ENCODE data around the gene RGS5.

The RGS5 gene

DNA sequence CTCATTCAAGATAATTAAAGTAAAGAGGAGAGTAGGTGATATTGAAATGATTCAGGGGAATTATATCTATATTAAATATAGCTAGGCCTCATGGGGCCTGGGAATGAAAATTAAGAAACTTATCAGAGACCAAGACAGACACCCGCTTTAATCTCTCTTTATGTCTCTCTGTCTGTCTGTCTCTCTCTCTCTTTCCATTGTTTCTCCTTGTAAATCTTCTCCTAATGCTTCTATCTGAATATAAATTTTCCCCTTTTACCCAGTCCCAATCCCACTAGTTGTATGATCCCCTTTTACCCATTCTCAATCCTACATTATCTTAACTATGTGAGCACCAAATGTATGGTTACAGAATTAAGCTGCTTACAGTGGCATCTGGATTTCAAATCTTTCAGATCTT is 61.2 kb downstream of the RGS5 start:
- DNase-seq: no peak

DNA sequence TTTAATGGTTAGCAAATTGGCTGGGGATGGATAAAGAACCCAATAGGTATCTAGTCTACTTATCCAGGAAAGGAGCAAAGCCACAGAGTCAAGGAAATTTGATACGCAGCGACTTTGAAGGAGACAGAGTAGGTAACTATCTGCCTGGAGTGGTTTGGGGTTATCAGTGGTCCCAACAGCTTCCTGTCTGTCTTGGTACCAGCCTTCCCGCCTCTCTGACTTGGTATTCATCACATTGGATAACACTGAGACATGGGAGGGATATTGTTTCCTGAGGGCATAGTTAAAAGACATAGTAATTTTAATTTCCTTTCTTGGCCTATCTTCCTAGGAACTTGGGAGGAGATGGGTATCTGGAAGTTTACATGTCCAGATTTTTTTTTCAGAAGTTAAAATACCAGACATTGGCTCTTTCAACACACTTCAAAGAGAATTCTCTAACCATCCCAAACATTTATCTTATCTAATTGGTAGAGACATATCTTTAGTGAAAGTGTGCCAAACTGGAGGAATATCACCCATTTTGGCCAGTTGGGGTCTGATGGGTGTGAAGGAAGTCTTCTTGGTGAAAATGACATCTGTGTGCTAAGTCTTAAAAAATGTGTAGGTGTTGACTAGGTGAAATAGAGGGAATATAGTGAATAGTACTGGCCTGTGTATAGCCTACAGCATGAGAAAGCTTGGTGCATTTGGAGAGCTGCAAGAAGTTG is 65.0 kb downstream of the RGS5 start:
- DNase-seq: no peak

DNA sequence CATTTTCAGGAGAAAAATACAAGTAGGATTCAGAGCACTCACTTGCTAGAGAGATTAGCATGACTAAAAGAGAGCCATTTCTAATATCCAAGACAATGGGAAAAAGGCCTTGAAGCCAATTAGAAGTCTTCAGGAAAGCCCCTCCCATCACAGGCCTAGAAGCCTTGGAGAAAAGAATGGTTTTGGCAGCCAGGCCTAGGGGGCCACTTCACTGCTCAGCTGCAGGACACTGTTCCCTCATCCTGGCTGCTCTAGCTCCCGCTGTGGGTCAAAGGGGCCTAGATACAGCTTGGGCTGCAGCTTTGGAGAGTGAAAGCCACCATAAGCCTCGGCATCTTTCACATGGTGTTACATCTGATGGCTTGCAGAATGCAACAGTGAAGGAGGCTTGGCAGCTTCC is 70.7 kb downstream of the RGS5 start:
- no peak for DNase-seq

DNA sequence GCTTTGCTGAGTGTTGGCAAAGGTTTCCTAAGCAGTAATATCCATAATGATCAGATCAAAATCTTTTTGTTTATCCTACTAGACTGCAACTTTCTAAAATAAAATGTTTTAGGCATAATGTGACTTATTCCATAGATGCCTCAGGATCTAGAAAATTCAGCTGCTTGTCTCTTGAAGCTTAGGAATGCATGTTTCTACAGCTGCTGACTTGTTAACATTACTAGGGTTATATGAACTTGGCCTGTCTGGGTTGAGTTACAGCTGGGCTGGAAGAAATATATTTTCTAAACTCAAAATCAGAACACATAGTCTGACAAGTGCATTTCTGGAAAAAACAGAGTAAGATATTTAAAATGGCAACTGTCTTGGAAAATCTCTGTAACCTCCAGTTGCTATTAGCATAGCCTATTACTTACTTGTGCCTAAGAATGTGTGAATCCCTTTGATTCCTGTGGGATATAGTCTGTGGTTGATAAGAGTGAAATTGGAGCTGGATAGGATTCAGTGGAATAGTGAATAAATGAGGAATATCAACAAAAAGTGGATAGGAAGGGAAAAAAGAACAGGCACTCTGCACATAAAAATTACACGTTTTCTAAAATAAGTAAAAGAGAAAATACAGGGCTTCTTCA is 72.4 kb downstream of the RGS5 start:
- DNase-seq: no peak

DNA sequence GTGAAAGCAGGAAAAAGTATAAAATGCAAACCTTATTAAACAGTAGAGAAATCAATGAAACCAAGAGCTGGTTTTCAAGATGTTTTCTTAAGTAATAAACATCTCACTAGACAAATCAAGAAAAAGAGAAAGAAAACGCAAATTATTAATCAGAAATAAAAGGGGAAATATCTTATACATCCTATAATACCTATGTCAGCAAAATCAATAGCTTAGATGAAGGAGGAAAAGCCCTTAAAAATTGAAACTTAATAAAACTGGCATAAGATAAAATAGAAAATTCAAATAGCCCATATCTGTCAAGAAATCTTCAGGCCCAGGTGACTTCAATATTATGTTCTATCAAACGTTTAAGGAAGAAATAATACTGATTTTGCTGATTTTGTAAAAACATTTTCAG is 74.4 kb downstream of the RGS5 start:
- no peak for DNase-seq

DNA sequence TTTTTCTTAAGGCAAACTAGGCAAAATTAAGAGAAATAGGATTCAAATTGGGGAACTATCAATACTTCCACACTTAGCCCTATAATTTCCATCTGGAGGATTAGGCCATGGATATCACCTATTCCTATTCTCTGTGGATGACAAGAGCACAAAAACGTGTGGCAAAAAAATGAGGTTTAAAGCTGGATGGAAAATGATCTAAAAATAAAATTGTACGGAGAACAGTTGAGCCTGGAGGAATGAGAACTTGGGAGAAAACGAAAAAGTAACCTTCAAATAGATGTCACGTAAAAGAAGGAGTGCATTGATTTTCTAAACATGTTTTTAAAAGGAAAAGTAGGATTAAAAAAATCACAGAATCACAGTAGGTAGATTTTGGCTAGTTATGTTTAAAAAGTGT is 77.9 kb downstream of the RGS5 start:
- DNase-seq: no peak

DNA sequence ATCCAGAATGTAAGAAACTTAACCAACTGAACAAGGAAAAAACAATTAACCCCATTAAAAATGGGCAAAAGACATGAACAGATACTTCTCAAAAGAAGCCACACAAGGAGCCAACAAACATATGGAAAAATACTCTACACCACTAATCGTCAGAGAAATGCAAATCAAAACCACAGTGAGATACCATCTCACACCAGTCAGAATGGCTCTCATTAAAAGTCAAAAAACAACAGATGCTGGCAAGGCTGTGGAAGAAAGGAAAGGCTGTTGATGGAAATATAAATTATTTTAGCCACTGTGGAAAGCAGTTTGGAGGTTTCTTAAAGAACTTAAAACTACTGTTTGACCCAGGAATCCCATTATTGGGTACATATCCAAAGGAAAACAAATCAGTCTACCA is 82.3 kb downstream of the RGS5 start:
- DNase-seq: no peak

DNA sequence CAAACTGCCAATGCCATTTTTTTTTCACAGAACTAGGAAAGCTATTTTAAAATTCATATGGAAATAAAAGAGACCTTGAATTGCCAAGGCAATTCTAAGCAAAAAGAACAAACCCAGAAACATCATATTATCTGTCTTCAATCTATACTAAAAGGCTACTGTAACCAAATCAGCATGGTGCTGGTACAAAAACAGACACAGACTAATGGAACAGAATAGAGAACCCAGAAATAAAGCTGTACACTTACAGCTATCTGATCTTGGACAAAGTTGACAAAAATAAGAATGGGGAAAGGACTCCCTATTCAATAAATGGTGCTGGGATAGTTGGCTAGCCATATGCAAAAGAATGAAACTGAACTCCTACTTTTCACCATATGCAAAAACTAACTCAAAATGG is 83.0 kb downstream of the RGS5 start:
- DNase-seq: no peak

DNA sequence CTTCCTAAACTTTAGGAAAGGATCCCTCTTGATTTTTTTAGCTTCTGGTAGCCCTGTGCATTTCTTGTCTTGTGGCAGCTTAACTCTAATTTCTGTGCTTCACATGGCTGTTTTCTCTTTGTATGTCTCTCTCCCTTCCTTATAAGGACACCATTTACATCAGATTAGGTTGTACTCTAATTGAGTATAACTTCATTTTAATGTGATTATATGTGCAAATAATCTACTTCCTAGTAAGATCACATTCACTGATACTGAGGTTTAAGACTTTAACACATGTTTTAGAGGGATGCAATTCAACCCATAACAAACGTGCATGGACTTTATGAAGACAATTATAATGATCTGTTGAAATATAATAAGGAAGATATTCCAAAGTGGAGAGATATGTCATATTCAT is 86.8 kb downstream of the RGS5 start:
- no peak for DNase-seq

DNA sequence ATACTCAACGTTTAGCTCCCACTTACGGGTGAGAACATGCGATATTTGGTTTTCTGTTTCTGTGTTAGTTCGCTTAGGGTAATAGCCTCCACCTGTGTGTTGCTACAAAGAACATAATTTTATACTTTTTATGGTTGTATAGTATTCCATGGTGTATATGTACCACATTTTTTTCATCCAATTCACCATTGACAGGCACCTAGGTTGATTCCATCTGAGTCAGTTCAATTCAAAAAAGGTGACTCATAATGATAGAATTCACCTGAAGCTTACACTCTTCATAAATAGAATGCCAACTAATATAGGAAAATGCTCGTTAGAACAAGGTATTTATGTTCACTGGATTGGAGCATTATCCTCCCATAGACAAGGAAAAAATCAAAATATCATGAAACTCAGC is 95.1 kb downstream of the RGS5 start:
- no peak for DNase-seq

DNA sequence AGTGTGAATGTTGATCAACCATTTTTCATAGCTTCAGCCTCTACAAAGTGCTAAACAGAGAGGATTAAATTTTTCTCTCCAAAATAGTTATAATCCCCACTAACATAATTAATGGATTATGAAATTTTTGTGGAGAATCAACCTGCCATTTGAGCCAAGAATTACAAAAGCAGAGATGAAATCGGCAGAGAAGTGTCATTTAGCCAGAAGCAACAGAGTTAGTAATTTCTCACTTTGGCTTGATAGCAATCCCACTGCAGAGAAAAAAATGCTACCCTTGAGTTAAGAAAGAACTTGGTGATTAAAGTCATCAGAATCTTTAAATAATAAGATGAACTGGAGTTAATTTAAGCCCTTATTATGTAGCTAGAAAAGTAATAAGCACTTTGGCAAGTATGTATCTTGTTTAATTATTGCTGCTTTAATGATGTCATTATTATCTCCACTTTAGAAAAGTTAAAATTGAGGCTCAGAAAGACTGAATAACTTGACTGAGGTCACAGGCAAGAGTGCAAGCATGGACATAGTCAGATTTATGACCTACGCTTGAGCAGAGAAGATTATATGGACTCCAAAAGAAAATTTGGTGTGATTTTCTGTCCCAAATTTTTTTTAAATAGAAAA is 96.2 kb downstream of the RGS5 start:
- DNase-seq: no peak

DNA sequence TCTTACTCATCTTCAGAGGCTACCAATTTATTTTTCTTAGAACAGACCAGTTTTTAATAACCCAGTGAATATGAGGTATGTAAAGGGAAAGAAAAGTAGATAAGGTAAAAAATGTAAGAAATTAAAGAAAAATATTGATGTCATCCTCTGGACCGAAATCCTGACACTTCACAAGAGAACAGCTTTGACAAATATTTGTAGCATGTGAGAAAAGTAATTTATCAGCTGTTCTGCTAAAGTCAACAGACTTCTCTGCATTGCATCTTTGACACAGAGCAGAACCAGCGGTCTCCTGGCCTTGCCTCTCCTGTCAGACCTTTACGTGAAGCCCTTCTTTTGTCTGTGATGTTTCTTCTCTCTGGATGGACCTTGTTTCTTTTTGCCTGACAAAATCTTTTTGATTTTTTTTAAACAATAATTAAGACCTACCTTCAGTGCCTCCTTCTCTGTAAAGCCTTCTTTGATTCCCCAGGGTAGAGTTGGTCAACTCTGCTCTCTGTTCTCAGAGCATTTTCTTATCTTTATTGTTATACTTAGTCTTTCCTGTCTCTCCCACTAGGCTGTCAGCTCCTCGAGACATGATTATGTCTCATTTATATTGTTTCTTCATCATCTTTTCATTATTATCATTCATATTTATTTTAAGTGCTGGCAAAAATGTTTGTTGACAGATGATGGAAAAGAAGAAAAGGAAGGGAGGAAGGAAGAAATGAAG is 98.2 kb downstream of the RGS5 start:
- no peak for DNase-seq

DNA sequence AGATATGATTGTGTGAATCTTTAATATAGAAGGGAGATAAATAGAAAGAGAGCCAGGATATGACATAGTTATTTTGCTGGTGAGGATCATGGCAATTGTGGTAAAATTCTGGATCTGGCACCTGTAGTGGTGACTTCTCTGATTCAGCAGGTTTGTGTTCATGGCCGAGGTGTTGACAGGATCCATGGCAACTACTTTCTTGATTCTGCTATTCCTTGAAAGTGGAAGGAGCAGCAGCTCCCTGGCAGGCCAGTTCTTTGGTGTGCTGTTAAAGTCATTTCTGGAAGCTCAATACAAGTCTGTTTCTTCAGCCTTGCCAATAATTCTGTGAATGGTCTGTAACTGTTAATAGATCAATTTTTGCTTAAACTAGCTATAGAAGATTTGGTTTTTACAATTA is 100.1 kb downstream of the RGS5 start:
- DNase-seq: no peak

DNA sequence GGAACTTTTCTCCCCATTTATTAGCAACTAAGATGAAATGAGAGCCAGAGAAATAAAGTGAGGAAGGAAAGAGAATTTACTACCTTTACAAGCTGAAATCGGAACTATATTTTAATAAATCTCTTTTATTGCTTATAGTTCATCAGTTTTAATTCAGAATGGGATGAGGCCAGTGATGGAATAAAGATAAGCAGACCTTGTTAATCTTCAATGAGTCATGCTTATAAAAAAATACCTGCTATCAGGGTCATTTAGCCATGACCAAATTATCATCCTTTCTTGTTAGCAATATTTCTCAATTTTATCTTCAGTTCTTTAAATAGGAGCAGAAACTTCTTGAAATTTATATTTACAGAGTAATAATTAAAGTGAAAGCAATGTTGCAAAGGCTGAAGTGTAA is 107.5 kb downstream of the RGS5 start:
- no peak for DNase-seq

DNA sequence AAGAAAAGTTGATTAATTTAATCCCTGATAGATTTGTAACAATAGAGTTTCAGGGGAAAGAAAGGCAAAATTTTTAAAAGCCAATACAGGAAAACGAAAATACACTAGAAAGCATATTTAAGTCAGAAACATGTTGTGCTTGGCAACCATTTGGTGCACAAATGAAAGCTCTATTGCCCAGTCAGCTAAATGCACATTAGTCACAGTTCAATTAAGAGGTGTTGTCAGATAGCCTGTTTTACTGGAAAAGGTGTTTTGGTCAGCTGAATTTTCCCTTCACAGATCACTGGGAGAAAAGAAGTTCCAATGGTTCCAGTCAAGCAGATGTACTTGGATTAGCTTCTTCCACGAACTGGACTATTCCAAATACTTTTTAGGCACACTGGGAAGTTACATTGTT is 108.1 kb downstream of the RGS5 start:
- no peak for DNase-seq

DNA sequence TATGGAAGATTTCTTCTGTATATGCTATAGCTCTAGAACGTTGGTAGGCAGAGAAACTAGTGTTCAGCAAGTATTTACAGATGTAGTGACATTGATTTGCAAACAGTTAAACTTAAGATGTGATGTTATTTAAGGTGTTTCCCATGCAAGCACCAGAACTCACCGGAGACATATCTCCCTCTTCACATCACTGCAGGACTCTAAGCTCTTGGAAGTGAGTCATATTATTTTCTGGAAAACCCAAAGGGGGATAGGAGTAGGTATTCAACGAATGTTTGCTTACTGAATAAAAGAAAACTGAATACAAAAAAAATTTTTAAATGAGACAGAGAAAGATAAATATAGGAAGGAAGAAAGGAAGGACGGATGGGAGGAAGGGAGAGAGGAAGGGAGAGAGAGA is 108.5 kb downstream of the RGS5 start:
- no peak for DNase-seq

DNA sequence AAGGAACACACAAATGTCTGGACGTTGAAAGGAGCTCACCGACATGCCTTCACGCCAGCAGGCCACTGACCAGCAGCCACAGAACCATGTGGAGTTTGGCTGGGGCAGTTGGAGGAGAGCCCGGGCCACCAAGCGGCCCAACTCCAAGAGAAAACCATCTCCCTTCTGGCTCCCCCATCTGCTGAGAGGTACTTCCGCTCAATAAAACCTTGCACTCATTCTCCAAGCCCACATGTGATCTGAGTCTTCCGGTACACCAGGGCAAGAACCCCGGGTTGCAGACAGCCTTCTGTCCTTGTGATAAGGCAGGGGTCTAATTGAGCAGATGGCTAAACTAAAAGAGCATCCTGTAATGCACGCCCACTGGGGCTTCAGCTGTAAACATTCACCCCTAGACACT is 109.1 kb downstream of the RGS5 start:
- no peak for DNase-seq

DNA sequence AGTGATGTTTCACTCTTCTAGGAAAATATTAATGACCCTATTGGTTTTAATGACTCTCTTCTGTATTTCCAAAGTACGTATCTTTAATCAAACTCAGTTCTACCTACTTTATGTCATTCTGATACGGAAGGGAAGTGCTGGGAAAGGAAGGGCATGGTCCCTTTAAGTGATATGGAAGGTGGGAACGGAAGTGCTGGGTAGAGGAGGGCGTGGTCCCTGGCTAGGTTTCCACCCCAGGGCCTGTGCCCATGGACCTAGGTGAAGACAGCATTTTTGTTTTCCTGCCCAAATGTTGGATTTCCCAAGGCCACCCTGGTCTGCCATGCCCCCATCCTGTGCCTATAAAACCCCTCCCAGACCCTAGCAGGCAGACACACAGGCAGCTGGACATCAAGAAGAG is 109.5 kb downstream of the RGS5 start:
- no peak for DNase-seq
